ENCODE results near the gene TPST2. TPM values are rescaled to one million over a fixed set of nuclear protein-coding genes. Genes with fewer than 3 reads are reported as not detected.

The TPST2 gene
- total RNA-seq, 1 experiment from 2014 or later = 50.1 TPM

- Histone ChIP-seq H3T11ph (ENCODE audit: low read length) (no peak overlapping the region), H3K18ac (ENCODE audit: insufficient read length, low read depth, low read length) (no peak overlapping the region), H3K56ac (ENCODE audit: insufficient read length, low read depth, low read length) (no peak overlapping the region), H3K27ac (ENCODE audit: insufficient read length, low read depth, low read length) (no peak overlapping the region), H3K4me2 (ENCODE audit: insufficient read depth, insufficient read length, low read length) (no peak overlapping the region), H4K20me1 (ENCODE audit: control insufficient read depth, insufficient read depth, insufficient read length) (no peaks in the 10 kb centered on the region), H2BK5ac (ENCODE audit: insufficient read length, low read length) (no peak overlapping the region), H3K79me2 (ENCODE audit: insufficient read depth, low read length) (no peaks in the 10 kb centered on the region; the same call in 1 of the 2 replicates), H3K14ac (ENCODE audit: insufficient read depth, low read length) (no peak overlapping the region), H3K9me3 (ENCODE audit: control insufficient read depth, low read depth, low read length) (no peaks in the 10 kb centered on the region), H4K5ac (ENCODE audit: insufficient read length, low read depth, low read length) (no peak overlapping the region), H2AK5ac (ENCODE audit: insufficient read length, low read length) (no peak overlapping the region), H2BK20ac (ENCODE audit: low read depth, low read length, poor library complexity, severe bottlenecking) (no peak overlapping the region), H3K79me1 (ENCODE audit: insufficient read depth, low read depth, low read length, poor library complexity, severe bottlenecking) (no peaks in the 10 kb centered on the region), H3K23me2 (ENCODE audit: insufficient read length, low read depth, low read length, poor library complexity, severe bottlenecking) (no peaks in the 10 kb centered on the region), H2AFZ (ENCODE audit: low read length) (no peak overlapping the region), H3K4me1 (ENCODE audit: insufficient read depth, low read length) (no peaks in the 10 kb centered on the region), H3K23ac (ENCODE audit: insufficient read length, low read depth, low read length) (no peak overlapping the region), H3K9ac (ENCODE audit: extremely low read depth, insufficient read length, low read length) (no peak overlapping the region), H2BK120ac (ENCODE audit: low read depth, low read length, poor library complexity, severe bottlenecking) (no peak overlapping the region), H3K4ac (ENCODE audit: low read depth, low read length) (no peak overlapping the region), H4K91ac (ENCODE audit: insufficient read length, low read depth, low read length) (no peak overlapping the region), H4K8ac (replicated peaks; ENCODE audit: insufficient read length, low read depth, low read length) (no peak overlapping the region), H3K27me3 (ENCODE audit: insufficient read depth, low read length) (no peaks in the 10 kb centered on the region), H2BK15ac (ENCODE audit: low read depth, low read length) (no peak overlapping the region), H2BK12ac (ENCODE audit: insufficient read length, low read depth, low read length) (no peak overlapping the region)
- H3K4me3 Mint-ChIP-seq = no peak overlapping the region; a peak in 1 of 5 replicates
- TF ChIP-seq CTCF (conservative IDR thresholded peaks at IDR 0.05) = no peak
- no peak for DNase-seq
- no CpG with 5 or more reads among the region's 2 CpGs for WGBS (ENCODE audit: extremely low coverage, insufficient read length, low lambda C conversion rate)
- no peak overlapping the region for H3K27ac Mint-ChIP-seq
- peaks cover 4 to 34% (median 23%) of the 10 kb centered on the region in 3 experiments; a peak in 6 of 7 replicates for H3K36me3 Mint-ChIP-seq (ENCODE audit: insufficient read depth in 1 of 3, low read depth in 3 of 3)
- no peaks in the 10 kb centered on the region for H3K27me3 Mint-ChIP-seq (ENCODE audit: low read depth)
- H3K4me1 Mint-ChIP-seq = no peaks in the 10 kb centered on the region
- H3K9me3 Mint-ChIP-seq = no peaks in the 10 kb centered on the region
These were observed 67.9 kb downstream of the TPST2 start for GRCh38 chr22:26522012-26522411.

Measured in H9 (cell line).